Neural crest cell (in vitro differentiated cells): ENCODE measurements around the gene OR2A14. TPM values are rescaled to one million over a fixed set of nuclear protein-coding genes. Genes with fewer than 3 reads are reported as not detected.
"Not testable (repeated sequence)": the region's sequence is repeated elsewhere in the genome, so short reads cannot be mapped to it uniquely, and the experiment has no call there.

Source experiments
- DNase-seq: peaks from one replicate; pipeline ENCODE4 v3.0.0; 2021; ENCODE audit warnings: low read depth, mixed read lengths, low spot score
- H3K27ac Mint-ChIP-seq: one replicate; pipeline ENCODE4 v1.8.0; 2021; ENCODE audit warnings: mild to moderate bottlenecking, mixed read lengths; ENCODE audit not compliant: unreplicated experiment
- H3K27me3 Mint-ChIP-seq: 2 replicates; pipeline ENCODE4 v1.8.0; 2021; ENCODE audit warnings: low read depth, mild to moderate bottlenecking, mixed read lengths
- H3K36me3 Mint-ChIP-seq: 2 replicates; pipeline ENCODE4 v1.8.0; 2021; ENCODE audit warnings: low read depth, mild to moderate bottlenecking, mixed read lengths
- H3K4me1 Mint-ChIP-seq: 2 replicates; pipeline ENCODE4 v1.8.0; 2021; ENCODE audit warnings: mixed read lengths
- H3K4me3 Mint-ChIP-seq: one replicate; pipeline ENCODE4 v1.8.0; 2021; ENCODE audit warnings: mild to moderate bottlenecking, mixed read lengths
- H3K9me3 Mint-ChIP-seq: 2 replicates; pipeline ENCODE4 v1.8.0; 2021; ENCODE audit warnings: mixed read lengths
- total RNA-seq: library from RNA; stranded (reverse); gene quantifications from 2 replicates; pipeline ENCODE4 v1.2.1, GENCODE V29; 2021
- TF ChIP-seq, protein P1 (sequence below): fragments of 200-600 bp; sonication (generic); conservative IDR thresholded peaks from 2 replicates; pipeline ENCODE4 v1.5.0; 2021; ENCODE audit warnings: antibody characterized with exemption, mild to moderate bottlenecking

Gene OR2A14
- total RNA-seq, 1 donor from 2014 or later, result not detected

DNA sequence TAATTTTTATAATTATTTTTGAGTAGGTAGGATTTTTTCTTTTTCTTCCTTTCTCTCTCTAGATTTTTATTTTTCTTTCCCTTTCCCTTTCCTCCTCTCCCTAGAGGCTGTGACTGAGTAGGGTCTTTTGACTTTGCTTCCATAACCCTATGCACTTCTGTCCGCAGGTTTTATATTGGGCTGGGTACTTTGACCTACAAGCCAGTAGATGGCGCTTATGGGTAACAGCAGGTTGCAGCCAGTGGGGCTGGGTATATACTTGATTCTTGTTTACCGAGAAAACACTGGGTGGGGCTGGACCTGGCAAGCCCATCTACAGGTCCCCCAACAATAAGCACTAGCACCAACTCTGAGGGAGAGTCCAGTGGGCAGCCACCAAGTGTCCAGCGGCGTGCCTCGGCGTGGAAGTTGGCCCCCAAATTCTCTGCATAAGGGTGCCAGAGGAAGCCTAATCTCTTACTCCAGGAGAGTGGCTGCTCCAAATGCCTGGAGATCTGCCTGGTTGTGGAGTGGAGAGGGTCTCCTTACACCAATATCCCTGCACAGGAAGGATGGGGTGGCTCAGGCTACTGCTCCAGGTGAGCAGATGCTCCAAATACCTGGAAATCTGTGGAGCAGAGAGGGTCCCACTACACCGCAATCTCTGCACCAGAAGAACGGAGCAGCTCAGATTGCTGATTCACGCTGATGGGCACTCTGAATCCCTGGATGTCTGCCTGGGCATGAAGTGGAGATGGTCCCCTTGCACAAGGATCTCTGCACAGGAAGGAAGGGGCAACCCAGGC, 55.6 kb downstream of the OR2A14 start:
- H3K27me3 Mint-ChIP-seq, H3K36me3 Mint-ChIP-seq, DNase-seq: not testable (repeated sequence)

DNA sequence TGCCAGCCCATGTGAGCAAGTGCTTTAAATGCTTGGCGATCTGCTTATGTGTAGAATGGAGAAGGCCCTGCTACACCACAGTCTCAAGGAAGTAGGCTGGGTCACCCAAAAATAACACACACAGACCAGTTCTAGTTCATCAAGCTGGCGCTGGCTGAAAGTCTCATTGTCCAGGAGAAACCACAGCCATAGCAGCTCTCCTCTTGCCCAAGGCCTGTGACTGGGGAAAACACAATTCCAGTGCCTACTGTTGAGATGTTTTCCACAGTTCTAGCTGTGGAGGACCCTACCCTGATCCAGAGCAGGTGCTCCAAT, 56.1 kb downstream of the OR2A14 start:
- not testable (repeated sequence) for H3K4me1 Mint-ChIP-seq, H3K27me3 Mint-ChIP-seq

More for the DNA sequence above, 55.6 kb downstream of the OR2A14 start:
- H3K4me1 Mint-ChIP-seq, H3K4me3 Mint-ChIP-seq, H3K27ac Mint-ChIP-seq, H3K9me3 Mint-ChIP-seq: not testable (repeated sequence)
- TF ChIP-seq, protein P1, sequence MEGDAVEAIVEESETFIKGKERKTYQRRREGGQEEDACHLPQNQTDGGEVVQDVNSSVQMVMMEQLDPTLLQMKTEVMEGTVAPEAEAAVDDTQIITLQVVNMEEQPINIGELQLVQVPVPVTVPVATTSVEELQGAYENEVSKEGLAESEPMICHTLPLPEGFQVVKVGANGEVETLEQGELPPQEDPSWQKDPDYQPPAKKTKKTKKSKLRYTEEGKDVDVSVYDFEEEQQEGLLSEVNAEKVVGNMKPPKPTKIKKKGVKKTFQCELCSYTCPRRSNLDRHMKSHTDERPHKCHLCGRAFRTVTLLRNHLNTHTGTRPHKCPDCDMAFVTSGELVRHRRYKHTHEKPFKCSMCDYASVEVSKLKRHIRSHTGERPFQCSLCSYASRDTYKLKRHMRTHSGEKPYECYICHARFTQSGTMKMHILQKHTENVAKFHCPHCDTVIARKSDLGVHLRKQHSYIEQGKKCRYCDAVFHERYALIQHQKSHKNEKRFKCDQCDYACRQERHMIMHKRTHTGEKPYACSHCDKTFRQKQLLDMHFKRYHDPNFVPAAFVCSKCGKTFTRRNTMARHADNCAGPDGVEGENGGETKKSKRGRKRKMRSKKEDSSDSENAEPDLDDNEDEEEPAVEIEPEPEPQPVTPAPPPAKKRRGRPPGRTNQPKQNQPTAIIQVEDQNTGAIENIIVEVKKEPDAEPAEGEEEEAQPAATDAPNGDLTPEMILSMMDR, result peak; percentile 59

More for the DNA sequence above, 56.1 kb downstream of the OR2A14 start:
- H3K36me3 Mint-ChIP-seq, H3K27ac Mint-ChIP-seq, DNase-seq, H3K4me3 Mint-ChIP-seq, H3K9me3 Mint-ChIP-seq: not testable (repeated sequence)

Other genes starting within 250 kb of the OR2A14 start
- gene TCAF1, start 221.0 kb upstream of the OR2A14 start, total RNA-seq, result 105 and 107 TPM in 2 replicates
- gene OR2F2, start 187.9 kb upstream of the OR2A14 start, total RNA-seq, result not detected in 2 replicates
- gene OR2F1, start 168.3 kb upstream of the OR2A14 start, total RNA-seq, result not detected in 2 replicates
- gene OR6B1, start 122.9 kb upstream of the OR2A14 start, total RNA-seq, result not detected in 2 replicates
- gene OR2A5, start 74.2 kb upstream of the OR2A14 start, total RNA-seq, result not detected in 2 replicates
- gene OR2A25, start 53.4 kb upstream of the OR2A14 start, total RNA-seq, result not detected in 2 replicates
- gene OR2A12, start 36.9 kb upstream of the OR2A14 start, total RNA-seq, result not detected in 2 replicates
- gene OR2A2, start 13.6 kb upstream of the OR2A14 start, total RNA-seq, result not detected in 2 replicates
- gene CTAGE4, start 60.3 kb downstream of the OR2A14 start, total RNA-seq, result 0.55 TPM in 1 of 2 replicates, not detected in the other
- 0.89 and 1.2 TPM in 2 replicates for gene ARHGEF35, start 72.7 kb downstream of the OR2A14 start, total RNA-seq
- gene OR2A42, start 116.4 kb downstream of the OR2A14 start, total RNA-seq, result 0.14 TPM in 1 of 2 replicates, not detected in the other
- gene OR2A7, start 141.6 kb downstream of the OR2A14 start, total RNA-seq, result 0.33 and 0.41 TPM in 2 replicates
- 0.72 TPM in 1 of 2 replicates, not detected in the other for gene CTAGE8, start 146.1 kb downstream of the OR2A14 start, total RNA-seq
- 0.19 TPM in 1 of 2 replicates, not detected in the other for gene OR2A1, start 189.2 kb downstream of the OR2A14 start, total RNA-seq
- gene ARHGEF5, start 232.2 kb downstream of the OR2A14 start, total RNA-seq, result 2.4 and 2.7 TPM in 2 replicates